HG03064 (cell line): ENCODE results near the gene LRRC7.

ENCODE experiments used
- ATAC-seq: cut with Tn5 transposase; IDR thresholded peaks from one replicate; pipeline ENCODE4 v1.9.1; 2021; ENCODE audit warnings: low read depth; ENCODE audit not compliant: unreplicated experiment

LRRC7 gene

GRCh38 chr1:69754521-69754920 is 186.8 kb downstream of the LRRC7 start:
- ATAC-seq: no peak

- no peak for ATAC-seq
These were observed 187.9 kb downstream of the LRRC7 start for GRCh38 chr1:69755647-69756046.

GRCh38 chr1:69765951-69766350 is 198.2 kb downstream of the LRRC7 start:
- no peak for ATAC-seq

- no peak for ATAC-seq
These were observed 198.9 kb downstream of the LRRC7 start for GRCh38 chr1:69766431-69767180.

GRCh38 chr1:69776555-69776954 is 208.8 kb downstream of the LRRC7 start:
- no peak for ATAC-seq

- no peak for ATAC-seq
These were observed 209.7 kb downstream of the LRRC7 start for GRCh38 chr1:69777423-69777822.

- ATAC-seq: no peak
These were observed 210.2 kb downstream of the LRRC7 start for GRCh38 chr1:69777971-69778370.

- ATAC-seq: no peak
These were observed 219.4 kb downstream of the LRRC7 start for GRCh38 chr1:69787151-69787550.

- no peak for ATAC-seq
These were observed 223.6 kb downstream of the LRRC7 start for GRCh38 chr1:69791311-69791710.

- ATAC-seq: no peak
These were observed 227.1 kb downstream of the LRRC7 start for GRCh38 chr1:69794831-69795230.

- ATAC-seq: no peak
These were observed 247.2 kb downstream of the LRRC7 start for GRCh38 chr1:69814926-69815325.

GRCh38 chr1:69824932-69825331 is 257.2 kb downstream of the LRRC7 start:
- ATAC-seq: no peak

- no peak for ATAC-seq
These were observed 260.0 kb downstream of the LRRC7 start for GRCh38 chr1:69827732-69828131.

- ATAC-seq: no peak
These were observed 265.8 kb downstream of the LRRC7 start for GRCh38 chr1:69833536-69833935.

- ATAC-seq: no peak
These were observed 266.6 kb downstream of the LRRC7 start for GRCh38 chr1:69834336-69834735.

GRCh38 chr1:69835955-69836354 is 268.2 kb downstream of the LRRC7 start:
- ATAC-seq: no peak

- ATAC-seq: no peak
These were observed 269.4 kb downstream of the LRRC7 start for GRCh38 chr1:69836971-69837636.

- no peak for ATAC-seq
These were observed 274.6 kb downstream of the LRRC7 start for GRCh38 chr1:69842326-69842725.

GRCh38 chr1:69845655-69846054 is 277.9 kb downstream of the LRRC7 start:
- ATAC-seq: no peak

- no peak for ATAC-seq
These were observed 278.5 kb downstream of the LRRC7 start for GRCh38 chr1:69846267-69846666.

GRCh38 chr1:69847670-69848069 is 279.9 kb downstream of the LRRC7 start:
- no peak for ATAC-seq

- ATAC-seq: no peak
These were observed 284.4 kb downstream of the LRRC7 start for GRCh38 chr1:69852151-69852550.
